Tibial nerve (tissue), 4 donors: ENCODE results near the gene DIP2C.

Experiments
- EP300 ChIP-seq, 2 donors: sonication (generic); formaldehyde crosslinking; IDR thresholded peaks; one replicate each; pipeline ENCODE4 v1.6.1; 2017; ENCODE audit warnings: antibody characterized with exemption in 2 of 2, mild to moderate bottlenecking in 1 of 2
- POLR2A ChIP-seq, 2 donors: fragments of 450-650 bp; IDR thresholded peaks; one replicate each; pipeline ENCODE4 v1.6.1; 2017; ENCODE audit warnings: antibody characterized with exemption in 2 of 2, mild to moderate bottlenecking in 2 of 2, moderate library complexity in 2 of 2
- TF ChIP-seq, protein P1 (sequence below), 5 experiments: fragments of 200-600 bp in 3 of 5; fragments of 450-650 bp in 2 of 5; sonication (generic) in 3 of 5; IDR thresholded peaks; one replicate each; pipeline ENCODE4 v1.5.1; 2016 to 2019; ENCODE audit warnings: antibody characterized with exemption in 5 of 5, mild to moderate bottlenecking in 3 of 5, moderate library complexity in 2 of 5

DNA sequence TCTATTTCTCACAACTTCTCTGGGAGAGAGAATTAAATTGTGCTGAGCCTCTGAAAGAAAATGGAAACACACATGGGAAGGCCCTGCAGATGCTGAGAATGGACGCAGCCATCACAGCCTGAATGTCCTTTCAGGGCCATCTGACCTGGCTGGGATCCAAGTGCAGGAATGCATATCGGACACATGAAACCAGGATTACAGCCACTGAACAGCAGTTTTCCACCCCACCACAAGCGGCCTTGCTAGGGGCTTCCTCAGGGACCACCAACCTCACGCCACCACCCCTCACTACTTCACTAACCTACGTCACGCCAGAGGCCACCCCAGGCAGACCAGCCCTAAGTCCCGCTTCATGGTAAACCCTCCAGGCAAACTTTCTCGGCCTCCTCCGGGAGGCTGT, 103.3 kb downstream of the DIP2C start:
- TF ChIP-seq, protein P1, sequence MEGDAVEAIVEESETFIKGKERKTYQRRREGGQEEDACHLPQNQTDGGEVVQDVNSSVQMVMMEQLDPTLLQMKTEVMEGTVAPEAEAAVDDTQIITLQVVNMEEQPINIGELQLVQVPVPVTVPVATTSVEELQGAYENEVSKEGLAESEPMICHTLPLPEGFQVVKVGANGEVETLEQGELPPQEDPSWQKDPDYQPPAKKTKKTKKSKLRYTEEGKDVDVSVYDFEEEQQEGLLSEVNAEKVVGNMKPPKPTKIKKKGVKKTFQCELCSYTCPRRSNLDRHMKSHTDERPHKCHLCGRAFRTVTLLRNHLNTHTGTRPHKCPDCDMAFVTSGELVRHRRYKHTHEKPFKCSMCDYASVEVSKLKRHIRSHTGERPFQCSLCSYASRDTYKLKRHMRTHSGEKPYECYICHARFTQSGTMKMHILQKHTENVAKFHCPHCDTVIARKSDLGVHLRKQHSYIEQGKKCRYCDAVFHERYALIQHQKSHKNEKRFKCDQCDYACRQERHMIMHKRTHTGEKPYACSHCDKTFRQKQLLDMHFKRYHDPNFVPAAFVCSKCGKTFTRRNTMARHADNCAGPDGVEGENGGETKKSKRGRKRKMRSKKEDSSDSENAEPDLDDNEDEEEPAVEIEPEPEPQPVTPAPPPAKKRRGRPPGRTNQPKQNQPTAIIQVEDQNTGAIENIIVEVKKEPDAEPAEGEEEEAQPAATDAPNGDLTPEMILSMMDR (IDR thresholded peaks at IDR 0.05) = no peak
- TF ChIP-seq POLR2A (IDR thresholded peaks at IDR 0.05) (no peak), EP300 (IDR thresholded peaks at IDR 0.05) (no peak)
